HUES6 (cell line): ENCODE data around the gene SKP1.
"Not testable (repeated sequence)": the region's sequence is repeated elsewhere in the genome, so short reads cannot be mapped to it uniquely, and the experiment has no call there.

ENCODE experiments used
- H3K27ac ChIP-seq: 2 replicates; pipeline ENCODE4 v1.7.0; 2013; ENCODE audit warnings: low read depth, mild to moderate bottlenecking, low read length, inconsistent platforms
- H3K27me3 ChIP-seq: 2 replicates; pipeline ENCODE4 v1.6.1; 2013; ENCODE audit warnings: low read length; ENCODE audit not compliant: control insufficient read depth, insufficient read depth
- H3K36me3 ChIP-seq: 2 replicates; pipeline ENCODE4 v1.6.1; 2013; ENCODE audit warnings: low read length; ENCODE audit not compliant: control insufficient read depth, insufficient read depth
- H3K4me1 ChIP-seq: 2 replicates; pipeline ENCODE4 v1.6.1; 2013; ENCODE audit warnings: low read length; ENCODE audit not compliant: control insufficient read depth, insufficient read depth
- H3K4me3 ChIP-seq: 2 replicates; pipeline ENCODE4 v1.5.1; 2013; ENCODE audit warnings: low read depth, low read length
- H3K9ac ChIP-seq: one replicate; pipeline ENCODE4 v1.6.1; 2013; ENCODE audit warnings: mild to moderate bottlenecking, low read length
- H3K9me3 ChIP-seq: 2 replicates; pipeline ENCODE4 v1.6.1; 2013; ENCODE audit warnings: low read depth, low read length; ENCODE audit not compliant: control insufficient read depth, insufficient read depth

SKP1 gene

GRCh38 chr5:134174841-134175839 lies 1.6 kb downstream of the SKP1 start:
- Histone ChIP-seq H3K36me3 (peaks cover 35% of the 10 kb centered on the region), H3K9me3 (no peaks in the 10 kb centered on the region), H3K27ac (no peak overlapping the region; the same call in 1 of the 2 replicates), H3K4me3 (peak overlapping the region; percentile 100), H3K27me3 (no peaks in the 10 kb centered on the region), H3K9ac (peak overlapping the region; percentile 99), H3K4me1 (0 out of 2 replicates have a peak, but pooled peaks cover 8% of the 10 kb centered on the region)

GRCh38 chr5:134171972-134172371 lies 4.8 kb downstream of the SKP1 start:
- 0 out of 2 replicates have a peak, but pooled peaks cover 2% of the 10 kb centered on the region for H3K4me1 ChIP-seq
- no peaks in the 10 kb centered on the region for H3K9me3 ChIP-seq
- no peak overlapping the region for H3K9ac ChIP-seq
- no peak overlapping the region for H3K27ac ChIP-seq
- H3K4me3 ChIP-seq: no peak overlapping the region
- H3K27me3 ChIP-seq: no peaks in the 10 kb centered on the region
- H3K36me3 ChIP-seq: peaks cover 60% of the 10 kb centered on the region

GRCh38 chr5:134162592-134162991 lies 14.2 kb downstream of the SKP1 start:
- no peaks in the 10 kb centered on the region for H3K27me3 ChIP-seq
- H3K9me3 ChIP-seq: no peaks in the 10 kb centered on the region; the same call in 1 of the 2 replicates
- H3K4me3 ChIP-seq: no peak overlapping the region
- no peak overlapping the region for H3K9ac ChIP-seq
- no peaks in the 10 kb centered on the region for H3K4me1 ChIP-seq
- no peak overlapping the region for H3K27ac ChIP-seq
- H3K36me3 ChIP-seq: peaks cover 89% of the 10 kb centered on the region

- H3K27ac ChIP-seq: no peak overlapping the region
- peaks cover 89% of the 10 kb centered on the region for H3K36me3 ChIP-seq
- no peaks in the 10 kb centered on the region; the same call in 1 of the 2 replicates for H3K9me3 ChIP-seq
- no peaks in the 10 kb centered on the region for H3K27me3 ChIP-seq
- H3K4me3 ChIP-seq: no peak overlapping the region
- H3K4me1 ChIP-seq: no peaks in the 10 kb centered on the region
- no peak overlapping the region for H3K9ac ChIP-seq
Measured at GRCh38 chr5:134161513-134162395, 15.0 kb downstream of the SKP1 start.

GRCh38 chr5:134153657-134154056 lies 23.1 kb downstream of the SKP1 start:
- no peak overlapping the region for H3K27ac ChIP-seq
- H3K9me3 ChIP-seq: no peaks in the 10 kb centered on the region
- H3K4me3 ChIP-seq: no peak overlapping the region
- H3K27me3 ChIP-seq: no peaks in the 10 kb centered on the region
- no peak overlapping the region for H3K9ac ChIP-seq
- H3K4me1 ChIP-seq: no peaks in the 10 kb centered on the region
- peaks cover 95% of the 10 kb centered on the region for H3K36me3 ChIP-seq

GRCh38 chr5:134153241-134153640 lies 23.5 kb downstream of the SKP1 start:
- Histone ChIP-seq H3K9me3 (no peaks in the 10 kb centered on the region), H3K4me3 (no peak overlapping the region), H3K36me3 (peaks cover 93% of the 10 kb centered on the region), H3K9ac (no peak overlapping the region), H3K27ac (no peak overlapping the region), H3K4me1 (no peaks in the 10 kb centered on the region), H3K27me3 (no peaks in the 10 kb centered on the region)

- H3K27ac ChIP-seq, H3K4me3 ChIP-seq, H3K27me3 ChIP-seq, H3K4me1 ChIP-seq, H3K9ac ChIP-seq, H3K9me3 ChIP-seq: not testable (repeated sequence)
- peaks cover 87% of the 10 kb centered on the region for H3K36me3 ChIP-seq
Measured at GRCh38 chr5:134152173-134152832, 24.4 kb downstream of the SKP1 start.

- Histone ChIP-seq H3K9me3 (no peaks in the 10 kb centered on the region), H3K27ac (no peak overlapping the region), H3K9ac (no peak overlapping the region), H3K27me3 (no peaks in the 10 kb centered on the region), H3K4me3 (no peak overlapping the region), H3K36me3 (peaks cover 89% of the 10 kb centered on the region), H3K4me1 (no peaks in the 10 kb centered on the region)
Measured at GRCh38 chr5:134151723-134152122, 25.0 kb downstream of the SKP1 start.

GRCh38 chr5:134149571-134150303 lies 27.0 kb downstream of the SKP1 start:
- H3K27me3 ChIP-seq: no peaks in the 10 kb centered on the region
- no peaks in the 10 kb centered on the region for H3K4me1 ChIP-seq
- no peak overlapping the region for H3K4me3 ChIP-seq
- H3K27ac ChIP-seq: no peak overlapping the region
- peaks cover 88% of the 10 kb centered on the region for H3K36me3 ChIP-seq
- H3K9ac ChIP-seq: no peak overlapping the region
- no peaks in the 10 kb centered on the region for H3K9me3 ChIP-seq

- Histone ChIP-seq H3K27ac (no peak overlapping the region), H3K9ac (no peak overlapping the region), H3K9me3 (no peaks in the 10 kb centered on the region), H3K27me3 (no peaks in the 10 kb centered on the region), H3K36me3 (peaks cover 89% of the 10 kb centered on the region), H3K4me1 (no peaks in the 10 kb centered on the region), H3K4me3 (no peak overlapping the region)
Measured at GRCh38 chr5:134148986-134149539, 27.7 kb downstream of the SKP1 start.
